GM12878 (cell line): ENCODE results near the gene ARL4C. TPM values are rescaled to one million over a fixed set of nuclear protein-coding genes. Genes with fewer than 3 reads are reported as not detected.

Experiments
- ATAC-seq: fragments of 200-7000 bp; cut with Tn5 transposase; 3 replicates; pipeline ENCODE4 v1.9.1; 2020; ENCODE audit warnings: mild to moderate bottlenecking, moderate library complexity
- BruUV-seq: library from RNA; stranded (reverse); fragments of 400-500 nt; replicated peaks from 2 replicates; lab custom pipeline; 2021; lab: Mats Ljungman, UMichigan
- CTCF ChIA-PET: fragments of 300-600 bp; sonication (Branson Sonifier 250); formaldehyde crosslinking; extraction: SDS; loops from one replicate; lab custom pipeline; 2021; ENCODE audit warnings: inconsistent platforms; lab: Yijun Ruan, JAX
- POLR2A ChIA-PET: fragments of 350-600 bp; formaldehyde crosslinking; extraction: SDS; loops from one replicate; lab custom pipeline; 2021; ENCODE audit warnings: inconsistent platforms; lab: Charles Lee
- RAD21 ChIA-PET: fragments of 300-600 bp; sonication (Branson Sonifier 250); formaldehyde crosslinking; loops from one replicate; lab custom pipeline; 2023; ENCODE audit warnings: antibody characterized with exemption; ENCODE audit not compliant: unreplicated experiment; lab: Charles Lee
- SMC1A ChIA-PET: fragments of 300-600 bp; sonication (Branson Sonifier 250); formaldehyde crosslinking; loops from one replicate; lab custom pipeline; 2023; ENCODE audit not compliant: unreplicated experiment, uncharacterized antibody; lab: Charles Lee
- DNase-seq: peaks from one replicate; pipeline ENCODE4 v3.0.0-alpha.2; 2011; ENCODE audit warnings: low read depth, low spot score
- FAIRE-seq: peaks from 3 replicates; lab custom pipeline; 2011; peaks lifted over from hg19 to GRCh38; lab: Jason Lieb, UNC
- H2AFZ ChIP-seq: 2 replicates; pipeline ENCODE4 v1.6.0; 2011; ENCODE audit warnings: low read depth, low read length, control low read depth; ENCODE audit not compliant: control insufficient read depth
- H3K27ac ChIP-seq: 2 replicates; pipeline ENCODE4 v1.5.1; 2011; ENCODE audit warnings: control low read depth; ENCODE audit not compliant: control insufficient read depth, insufficient read depth
- H3K27me3 ChIP-seq, 2 experiments: replicated peaks in 1 of 2; 2 replicates each; pipeline versions ENCODE4 v1.6.0 to v1.6.1; 2011; ENCODE audit warnings: low read length in 1 of 2; ENCODE audit not compliant: control insufficient read depth in 2 of 2, insufficient read depth in 2 of 2
- H3K36me3 ChIP-seq, 2 experiments: 2 replicates each; pipeline ENCODE4 v1.5.1; 2011; ENCODE audit warnings: low read length in 1 of 2; ENCODE audit not compliant: control insufficient read depth in 2 of 2, insufficient read depth in 2 of 2
- H3K4me1 ChIP-seq: 2 replicates; pipeline ENCODE4 v1.6.1; 2011; ENCODE audit warnings: mild to moderate bottlenecking, low read length, moderate library complexity, mixed read lengths; ENCODE audit not compliant: control insufficient read depth, insufficient read depth
- H3K4me2 ChIP-seq: 2 replicates; pipeline ENCODE4 v1.6.0; 2011; ENCODE audit warnings: control low read depth; ENCODE audit not compliant: control insufficient read depth, insufficient read depth
- H3K4me3 ChIP-seq: fragments of 200-600 bp; sonication (generic); 2 replicates; pipeline ENCODE4 v1.5.1; 2016
- H3K79me2 ChIP-seq: 2 replicates; pipeline ENCODE4 v1.6.0; 2011; ENCODE audit warnings: low read length; ENCODE audit not compliant: control insufficient read depth, insufficient read depth
- H3K9ac ChIP-seq: 2 replicates; pipeline ENCODE4 v1.8.0; 2011; ENCODE audit warnings: low read length, control low read depth, mixed read lengths; ENCODE audit not compliant: control insufficient read depth, insufficient read depth
- H3K9me3 ChIP-seq: replicated peaks from 3 replicates; pipeline ENCODE4 v1.5.1; 2011; ENCODE audit warnings: mild to moderate bottlenecking, low read length; ENCODE audit not compliant: control insufficient read depth, insufficient read depth
- H4K20me1 ChIP-seq: 2 replicates; pipeline ENCODE4 v1.6.0; 2011; ENCODE audit not compliant: control insufficient read depth, insufficient read depth
- CREB1 ChIP-seq: IDR thresholded peaks from 2 replicates; pipeline ENCODE4 v1.6.1; 2012; ENCODE audit warnings: low read depth, mild to moderate bottlenecking, inconsistent platforms
- MEF2B ChIP-seq: fragments of 450-650 bp; IDR thresholded peaks from 2 replicates; pipeline ENCODE4 v1.6.1; 2018; ENCODE audit warnings: mild to moderate bottlenecking, moderate library complexity; ENCODE audit not compliant: partially characterized antibody, poor library complexity, severe bottlenecking
- WGBS: methylation state at CpG from one replicate; pipeline ENCODE4 v1.1.6; 2016; ENCODE audit warnings: low lambda C conversion rate; ENCODE audit not compliant: insufficient replicate concordance, insufficient coverage; ENCODE audit errors: missing lambda C conversion rate; 5-methylcytosine and 5-hydroxymethylcytosine counted together
- in situ Hi-C: fragments of 300-500 bp; cut with MboI; formaldehyde crosslinking; loops from 9 replicates; pipeline ENCODE4 v1.14.3; 2018; ENCODE audit warnings: mixed read lengths
- intact Hi-C: fragments of 100-400 bp; cut with micrococcal nuclease; formaldehyde crosslinking; loops from one replicate; pipeline ENCODE4 v1.14.2; 2022; ENCODE audit not compliant: unreplicated experiment
- polyA plus RNA-seq, 11 experiments: library from polyadenylated mRNA; depleted of rRNA in 4 of 11; unstranded in 6 of 11; stranded (reverse) in 5 of 11; fragments of >200 nt; fragmentation: Nextera tagmentation in 4 of 11; fragmentation: Illumina TruSeq in 1 of 11; extraction: Ambion mirVana in 4 of 11; extraction: Trizol in 1 of 11; gene quantifications; 1 replicate in 1 of 11; 2 replicates in 10 of 11; pipeline versions ENCODE4 v1.2.1 to v1.2.3, GENCODE V29; 2011 to 2016; ENCODE audit warnings: inconsistent platforms in 2 of 11, missing spikeins in 2 of 11, low read depth in 1 of 11
- total RNA-seq, 4 experiments: library from RNA; depleted of rRNA in 3 of 4; stranded (reverse); fragments of >200 nt in 3 of 4; fragmentation: Illumina TruSeq in 1 of 4; extraction: Trizol in 1 of 4; gene quantifications; 2 replicates each; pipeline versions ENCODE4 v1.2.1 to v1.2.3, GENCODE V29; 2013 to 2021
- TF ChIP-seq, protein P1 (sequence below): fragments of 450-650 bp; IDR thresholded peaks from 2 replicates; pipeline ENCODE4 v1.6.1; 2017; ENCODE audit warnings: low read depth, mild to moderate bottlenecking, moderate library complexity
- TF ChIP-seq, protein P2 (sequence below): fragments of 450-650 bp; IDR thresholded peaks from 2 replicates; pipeline ENCODE4 v1.6.1; 2016; ENCODE audit warnings: mild to moderate bottlenecking
- TF ChIP-seq, protein P3 (sequence below): IDR thresholded peaks from 2 replicates; pipeline ENCODE4 v1.6.1; 2012; ENCODE audit warnings: mild to moderate bottlenecking, low read depth, low read length

Gene ARL4C
- total and polyA plus RNA-seq, 10 of the 15 experiments (the other 5 are each of a cell fraction or from before 2014, with no cell fraction given), result 0.03 to 0.72 (median 0.06) TPM; not detected in 4

DNA sequence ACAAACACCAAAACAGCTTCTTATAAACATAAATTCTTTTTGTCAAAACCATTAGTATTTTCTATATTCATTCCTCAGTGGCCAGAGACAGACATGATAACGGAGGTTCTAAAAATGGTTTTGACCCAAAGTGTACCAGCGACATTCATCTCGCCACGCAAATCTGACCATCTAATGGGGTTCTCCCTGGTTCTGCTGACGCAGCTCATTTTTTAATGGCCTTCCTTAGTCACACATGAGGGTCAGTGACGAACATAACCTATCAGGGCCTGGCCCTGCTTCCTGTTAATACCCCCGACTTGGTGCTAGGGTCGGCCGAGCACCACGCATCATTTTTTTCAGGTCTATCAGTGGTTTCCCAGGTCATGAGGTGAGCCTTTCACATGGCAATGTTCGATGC, 45.9 kb upstream of the ARL4C start:
- SMC1A ChIA-PET, result no interaction called here
- no peaks in the 10 kb centered on the region for H3K79me2 ChIP-seq
- H4K20me1 ChIP-seq, result no peaks in the 10 kb centered on the region; the same call in 1 of the 2 replicates
- no peaks in the 10 kb centered on the region; the same call in 2 of the 3 replicates for H3K9me3 ChIP-seq
- intact Hi-C loops, result no loop called here
- no peak overlapping the region for H2AFZ ChIP-seq
- no peak for DNase-seq
- WGBS, result 42% methylated on average over 11 of the region's 11 CpGs
- H3K4me1 ChIP-seq, result no peaks in the 10 kb centered on the region
- H3K9ac ChIP-seq, result no peak overlapping the region
- BruUV-seq, result no TSS peak
- no peaks in the 10 kb centered on the region for H3K36me3 ChIP-seq
- no peak overlapping the region for H3K4me3 ChIP-seq
- CTCF ChIA-PET, result interaction anchor here (0.6 to 5.2 kb wide), 2 partner anchors 252 to 407 kb away, joined by 3 to 23 read pairs; no protein-coding TSS in a partner anchor
- RAD21 ChIA-PET, result no interaction called here
- POLR2A ChIA-PET, result no interaction called here
- no peak overlapping the region for H3K4me2 ChIP-seq
- ATAC-seq, result no peak
- no peak for FAIRE-seq
- in situ Hi-C loops, result loop anchor here (5.0 to 25.0 kb wide), 2 partner anchors 405 to 555 kb away; no protein-coding TSS in a partner anchor
- no peaks in the 10 kb centered on the region; a peak in 1 of 4 replicates for H3K27me3 ChIP-seq
- H3K27ac ChIP-seq, result no peak overlapping the region
- TF ChIP-seq MEF2B (no peak), CREB1 (no peak)
- TF ChIP-seq, protein P1, sequence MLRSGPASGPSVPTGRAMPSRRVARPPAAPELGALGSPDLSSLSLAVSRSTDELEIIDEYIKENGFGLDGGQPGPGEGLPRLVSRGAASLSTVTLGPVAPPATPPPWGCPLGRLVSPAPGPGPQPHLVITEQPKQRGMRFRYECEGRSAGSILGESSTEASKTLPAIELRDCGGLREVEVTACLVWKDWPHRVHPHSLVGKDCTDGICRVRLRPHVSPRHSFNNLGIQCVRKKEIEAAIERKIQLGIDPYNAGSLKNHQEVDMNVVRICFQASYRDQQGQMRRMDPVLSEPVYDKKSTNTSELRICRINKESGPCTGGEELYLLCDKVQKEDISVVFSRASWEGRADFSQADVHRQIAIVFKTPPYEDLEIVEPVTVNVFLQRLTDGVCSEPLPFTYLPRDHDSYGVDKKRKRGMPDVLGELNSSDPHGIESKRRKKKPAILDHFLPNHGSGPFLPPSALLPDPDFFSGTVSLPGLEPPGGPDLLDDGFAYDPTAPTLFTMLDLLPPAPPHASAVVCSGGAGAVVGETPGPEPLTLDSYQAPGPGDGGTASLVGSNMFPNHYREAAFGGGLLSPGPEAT, result no peak
- TF ChIP-seq, protein P2, sequence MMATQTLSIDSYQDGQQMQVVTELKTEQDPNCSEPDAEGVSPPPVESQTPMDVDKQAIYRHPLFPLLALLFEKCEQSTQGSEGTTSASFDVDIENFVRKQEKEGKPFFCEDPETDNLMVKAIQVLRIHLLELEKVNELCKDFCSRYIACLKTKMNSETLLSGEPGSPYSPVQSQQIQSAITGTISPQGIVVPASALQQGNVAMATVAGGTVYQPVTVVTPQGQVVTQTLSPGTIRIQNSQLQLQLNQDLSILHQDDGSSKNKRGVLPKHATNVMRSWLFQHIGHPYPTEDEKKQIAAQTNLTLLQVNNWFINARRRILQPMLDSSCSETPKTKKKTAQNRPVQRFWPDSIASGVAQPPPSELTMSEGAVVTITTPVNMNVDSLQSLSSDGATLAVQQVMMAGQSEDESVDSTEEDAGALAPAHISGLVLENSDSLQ, result no peak
- TF ChIP-seq, protein P3, sequence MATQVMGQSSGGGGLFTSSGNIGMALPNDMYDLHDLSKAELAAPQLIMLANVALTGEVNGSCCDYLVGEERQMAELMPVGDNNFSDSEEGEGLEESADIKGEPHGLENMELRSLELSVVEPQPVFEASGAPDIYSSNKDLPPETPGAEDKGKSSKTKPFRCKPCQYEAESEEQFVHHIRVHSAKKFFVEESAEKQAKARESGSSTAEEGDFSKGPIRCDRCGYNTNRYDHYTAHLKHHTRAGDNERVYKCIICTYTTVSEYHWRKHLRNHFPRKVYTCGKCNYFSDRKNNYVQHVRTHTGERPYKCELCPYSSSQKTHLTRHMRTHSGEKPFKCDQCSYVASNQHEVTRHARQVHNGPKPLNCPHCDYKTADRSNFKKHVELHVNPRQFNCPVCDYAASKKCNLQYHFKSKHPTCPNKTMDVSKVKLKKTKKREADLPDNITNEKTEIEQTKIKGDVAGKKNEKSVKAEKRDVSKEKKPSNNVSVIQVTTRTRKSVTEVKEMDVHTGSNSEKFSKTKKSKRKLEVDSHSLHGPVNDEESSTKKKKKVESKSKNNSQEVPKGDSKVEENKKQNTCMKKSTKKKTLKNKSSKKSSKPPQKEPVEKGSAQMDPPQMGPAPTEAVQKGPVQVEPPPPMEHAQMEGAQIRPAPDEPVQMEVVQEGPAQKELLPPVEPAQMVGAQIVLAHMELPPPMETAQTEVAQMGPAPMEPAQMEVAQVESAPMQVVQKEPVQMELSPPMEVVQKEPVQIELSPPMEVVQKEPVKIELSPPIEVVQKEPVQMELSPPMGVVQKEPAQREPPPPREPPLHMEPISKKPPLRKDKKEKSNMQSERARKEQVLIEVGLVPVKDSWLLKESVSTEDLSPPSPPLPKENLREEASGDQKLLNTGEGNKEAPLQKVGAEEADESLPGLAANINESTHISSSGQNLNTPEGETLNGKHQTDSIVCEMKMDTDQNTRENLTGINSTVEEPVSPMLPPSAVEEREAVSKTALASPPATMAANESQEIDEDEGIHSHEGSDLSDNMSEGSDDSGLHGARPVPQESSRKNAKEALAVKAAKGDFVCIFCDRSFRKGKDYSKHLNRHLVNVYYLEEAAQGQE, result no peak
